Sigmoid colon (tissue), 7 donors: ENCODE data around the gene RIOK2. TPM values are rescaled to one million over a fixed set of nuclear protein-coding genes. Genes with fewer than 3 reads are reported as not detected.

Experiments used
- DNase-seq: peaks from one replicate; pipeline ENCODE4 v3.0.0-alpha.2; 2019
- H3K27ac ChIP-seq, 4 donors: fragments of 200-600 bp; sonication (generic); one replicate each; pipeline ENCODE4 v1.5.1; 2016 to 2019; ENCODE audit warnings: mild to moderate bottlenecking in 1 of 4
- H3K27me3 ChIP-seq, 3 donors: fragments of 200-600 bp; sonication (generic); one replicate each; pipeline ENCODE4 v1.5.1; 2019; ENCODE audit warnings: mild to moderate bottlenecking in 1 of 3
- H3K36me3 ChIP-seq, 4 donors: fragments of 200-600 bp; sonication (generic); one replicate each; pipeline ENCODE4 v1.5.1; 2016 to 2019
- H3K4me1 ChIP-seq, 4 donors: fragments of 200-600 bp; sonication (generic); one replicate each; pipeline ENCODE4 v1.5.1; 2017 to 2019
- H3K4me3 ChIP-seq, 4 donors: fragments of 200-600 bp; sonication (generic); one replicate each; pipeline ENCODE4 v1.5.1; 2017 to 2019; ENCODE audit warnings: mild to moderate bottlenecking in 2 of 4, moderate library complexity in 1 of 4
- H3K9me3 ChIP-seq, 4 donors: fragments of 200-600 bp in 3 of 4; sonication (generic) in 3 of 4; one replicate each; pipeline versions ENCODE4 v1.5.1 to v1.6.1; 2013 to 2019
- CTCF ChIP-seq, 4 experiments: fragments of 450-650 bp in 3 of 4; fragments of 200-600 bp in 1 of 4; IDR thresholded peaks; one replicate each; pipeline ENCODE4 v1.5.1; 2016 to 2019; ENCODE audit warnings: antibody characterized with exemption in 4 of 4, mild to moderate bottlenecking in 3 of 4, moderate library complexity in 2 of 4
- EP300 ChIP-seq, 4 donors: sonication (generic); formaldehyde crosslinking; IDR thresholded peaks; one replicate each; pipeline ENCODE4 v1.6.1; 2017; ENCODE audit warnings: antibody characterized with exemption in 4 of 4
- POLR2A ChIP-seq, 2 donors: fragments of 450-650 bp; IDR thresholded peaks; one replicate each; pipeline ENCODE4 v1.6.1; 2016; ENCODE audit warnings: antibody characterized with exemption in 2 of 2, mild to moderate bottlenecking in 2 of 2, moderate library complexity in 2 of 2
- POLR2AphosphoS5 ChIP-seq, 4 donors: sonication (generic); formaldehyde crosslinking; IDR thresholded peaks; one replicate each; pipeline ENCODE4 v1.6.1; 2017; ENCODE audit warnings: antibody characterized with exemption in 4 of 4
- WGBS, 2 donors: extraction: QIAGEN DNeasy Blood & Tissue Kit; methylation state at CpG; one replicate each; pipeline ENCODE4 v1.1.7; 2013; 5-methylcytosine and 5-hydroxymethylcytosine counted together
- intact Hi-C: fragments of 100-400 bp; cut with DNase I; formaldehyde crosslinking; loops from one replicate; pipeline ENCODE4 v1.15.1; 2023
- polyA plus RNA-seq, 3 donors: library from polyadenylated mRNA; stranded (reverse); fragments of 200-250 nt; gene quantifications; one replicate each; pipeline ENCODE4 v1.2.3, GENCODE V29; 2013
- total RNA-seq, 4 donors: library from RNA; depleted of rRNA; stranded (reverse); fragments of >200 nt; gene quantifications; one replicate each; pipeline ENCODE4 v1.1.0, GENCODE V29; 2016
- donor health status: healthy with polysubstance abuse.
- donor health status: Bipolar disorder and iron deficiency.
- donor health status: healthy.

The RIOK2 gene
- total and polyA plus RNA-seq, 7 donors = 7.8 to 28.0 (median 16.1) TPM

GRCh38 chr5:97171703-97172102 is 11.3 kb downstream of the RIOK2 start:
- Histone ChIP-seq H3K27ac (no peak overlapping the region), H3K36me3 (peaks cover 19 to 100% (median 40%) of the 10 kb centered on the region in 4 donors), H3K9me3 (no peaks in the 10 kb centered on the region), H3K4me3 (no peak overlapping the region), H3K27me3 (no peaks in the 10 kb centered on the region), H3K4me1 (no peaks in the 10 kb centered on the region)
- no peak for DNase-seq
- no peak for TF ChIP-seq POLR2A (IDR thresholded peaks at IDR 0.05)
- no peak for TF ChIP-seq POLR2AphosphoS5 (IDR thresholded peaks at IDR 0.05)
- TF ChIP-seq EP300 (IDR thresholded peaks at IDR 0.05) = no peak
- TF ChIP-seq CTCF (IDR thresholded peaks at IDR 0.05) = no peak
- intact Hi-C loops = no loop called here
- WGBS, 2 donors = 82 to 89% methylated on average over 3 of the region's 3 CpGs

- H3K9me3 ChIP-seq = no peaks in the 10 kb centered on the region
- H3K36me3 ChIP-seq = peaks cover 7 to 93% (median 21%) of the 10 kb centered on the region in 4 donors
- no peaks in the 10 kb centered on the region for H3K4me1 ChIP-seq
- H3K27ac ChIP-seq = no peak overlapping the region
- intact Hi-C loops = no loop called here
- no peaks in the 10 kb centered on the region for H3K27me3 ChIP-seq
- WGBS, 2 donors = 52 to 61% methylated on average over 6 of the region's 6 CpGs
- TF ChIP-seq POLR2A (IDR thresholded peaks at IDR 0.05) = no peak
- TF ChIP-seq POLR2AphosphoS5 (IDR thresholded peaks at IDR 0.05) = no peak
- TF ChIP-seq EP300 (IDR thresholded peaks at IDR 0.05) = no peak
- no peak for TF ChIP-seq CTCF (IDR thresholded peaks at IDR 0.05)
- no peak overlapping the region for H3K4me3 ChIP-seq
- DNase-seq = no peak
These were observed 15.6 kb downstream of the RIOK2 start for GRCh38 chr5:97167435-97167834.

GRCh38 chr5:97165726-97166125 is 17.3 kb downstream of the RIOK2 start:
- no peak for DNase-seq
- H3K27ac ChIP-seq = no peak overlapping the region
- TF ChIP-seq POLR2AphosphoS5 (IDR thresholded peaks at IDR 0.05) (no peak), EP300 (IDR thresholded peaks at IDR 0.05) (no peak), CTCF (IDR thresholded peaks at IDR 0.05) (no peak), POLR2A (IDR thresholded peaks at IDR 0.05) (no peak)
- intact Hi-C loops = no loop called here
- H3K36me3 ChIP-seq = peaks cover 0 to 85% (median 12%) of the 10 kb centered on the region in 4 donors
- 7 to 61% methylated on average over 1 of the region's 1 CpG for WGBS, 2 donors
- no peak overlapping the region for H3K4me3 ChIP-seq
- no peaks in the 10 kb centered on the region for H3K4me1 ChIP-seq
- H3K27me3 ChIP-seq = no peaks in the 10 kb centered on the region
- no peaks in the 10 kb centered on the region for H3K9me3 ChIP-seq

GRCh38 chr5:97164846-97165245 is 18.2 kb downstream of the RIOK2 start:
- Histone ChIP-seq H3K27ac (no peak overlapping the region), H3K36me3 (peaks cover 0 to 85% (median 14%) of the 10 kb centered on the region in 4 donors), H3K27me3 (no peaks in the 10 kb centered on the region), H3K9me3 (no peaks in the 10 kb centered on the region), H3K4me3 (no peak overlapping the region), H3K4me1 (no peaks in the 10 kb centered on the region)
- TF ChIP-seq EP300 (IDR thresholded peaks at IDR 0.05) (no peak), POLR2A (IDR thresholded peaks at IDR 0.05) (no peak), CTCF (IDR thresholded peaks at IDR 0.05) (no peak), POLR2AphosphoS5 (IDR thresholded peaks at IDR 0.05) (no peak)
- DNase-seq = no peak
- intact Hi-C loops = loop anchor here (5.0 kb wide), 4 partner anchors 123 to 553 kb away; partner anchors contain the start of gene LNPEP

GRCh38 chr5:97163790-97164285 is 19.2 kb downstream of the RIOK2 start:
- no peak overlapping the region for H3K4me3 ChIP-seq
- no peaks in the 10 kb centered on the region for H3K27me3 ChIP-seq
- H3K27ac ChIP-seq = no peak overlapping the region
- H3K4me1 ChIP-seq = no peaks in the 10 kb centered on the region
- H3K9me3 ChIP-seq = no peaks in the 10 kb centered on the region
- TF ChIP-seq POLR2A (IDR thresholded peaks at IDR 0.05) (no peak), POLR2AphosphoS5 (IDR thresholded peaks at IDR 0.05) (no peak), CTCF (IDR thresholded peaks at IDR 0.05) (no peak), EP300 (IDR thresholded peaks at IDR 0.05) (no peak)
- peaks cover 0 to 75% (median 16%) of the 10 kb centered on the region in 4 donors for H3K36me3 ChIP-seq
- intact Hi-C loops = loop anchor here (2.0 to 5.0 kb wide), 6 partner anchors 122 to 552 kb away; partner anchors contain the start of gene LNPEP
- WGBS, 2 donors = 95 to 96% methylated on average over 5 of the region's 5 CpGs
- no peak for DNase-seq
